NCI-H2196 (cell line): ENCODE results near the gene CFAP20DC.
"Not testable (repeated sequence)": the region's sequence is repeated elsewhere in the genome, so short reads cannot be mapped to it uniquely, and the experiment has no call there.

Experiments used
- DNase-seq: peaks from one replicate; lab custom pipeline; 2025; ENCODE audit not compliant: unreplicated experiment; lab: John Stamatoyannopoulos, UW

Gene CFAP20DC

DNA sequence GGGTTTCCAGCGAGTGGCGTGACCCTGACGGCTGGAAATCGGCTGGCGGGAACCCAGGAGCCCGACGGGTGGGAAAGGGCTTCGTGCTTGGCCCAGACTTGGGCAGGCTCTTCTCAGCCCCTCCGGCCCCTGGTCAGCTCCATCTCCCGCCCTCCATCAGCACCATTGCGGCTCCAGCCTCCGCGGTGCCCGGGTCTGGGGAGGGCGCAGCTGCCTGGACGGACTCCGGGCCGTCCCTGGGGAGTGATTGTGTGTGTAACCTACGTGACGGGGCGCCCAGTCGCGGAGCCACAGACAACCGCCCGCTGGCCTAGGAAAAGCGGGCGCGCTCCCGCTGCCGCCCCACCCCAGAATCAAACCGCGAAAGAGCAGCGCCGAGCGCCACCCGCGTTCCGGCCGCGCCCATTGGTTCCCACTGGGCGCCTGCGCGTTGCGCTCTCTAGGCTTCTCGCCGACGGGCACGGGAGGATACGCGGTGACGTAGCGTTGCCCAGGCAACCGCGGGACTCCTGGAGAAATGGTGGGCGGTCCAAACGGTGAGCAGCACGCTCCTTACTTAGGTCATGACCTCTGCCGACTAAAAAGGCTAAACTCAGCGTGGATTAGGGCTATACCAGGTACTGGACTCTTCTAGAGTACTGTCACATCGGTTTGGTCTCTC, at the start of gene CFAP20DC:
Gene CFAP20DC (minus strand): TSS at position 355 of the 661 bp plus-strand sequence. CDS start 394 bp downstream, outside the sequence.
- peak; percentile 92 for DNase-seq

DNA sequence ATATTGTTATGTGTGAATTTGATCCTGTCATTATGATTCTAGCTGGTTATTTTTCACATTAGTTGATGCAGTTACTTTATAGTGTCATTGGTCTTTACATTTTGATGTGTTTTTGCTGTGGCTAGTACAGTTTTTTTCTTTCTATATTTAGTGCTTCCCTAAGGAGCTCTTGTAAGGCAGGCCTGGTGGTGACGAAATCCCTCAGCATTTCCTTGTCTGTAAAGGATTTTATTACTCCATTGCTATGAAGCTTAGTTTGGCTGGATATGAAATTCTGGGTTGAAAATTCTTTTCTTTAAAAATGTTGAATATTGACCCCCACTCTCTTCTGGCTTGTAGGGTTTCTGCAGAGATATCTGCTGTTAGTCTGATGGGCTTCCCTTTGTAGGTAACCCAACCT, 48.7 kb upstream of the CFAP20DC start:
- not testable (repeated sequence) for DNase-seq

DNA sequence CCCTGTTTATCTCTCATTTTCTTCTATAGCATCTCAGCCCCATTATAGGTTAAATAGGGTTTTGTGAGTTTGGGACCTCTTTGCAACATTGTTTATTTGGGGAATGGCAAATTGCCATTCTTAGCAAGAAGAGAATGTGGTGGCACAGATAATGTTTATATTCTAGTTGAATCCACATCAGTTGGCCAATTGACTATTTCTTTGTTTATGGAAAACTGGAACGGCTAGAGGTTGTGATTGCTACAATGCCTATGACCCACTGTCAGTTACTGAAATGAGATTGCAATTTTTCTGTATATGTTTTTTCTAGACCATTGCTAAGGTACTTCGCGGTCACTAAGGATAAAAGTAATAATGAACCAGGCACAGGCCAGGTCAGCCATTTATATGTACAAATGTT, 44.6 kb upstream of the CFAP20DC start:
- no peak for DNase-seq

GRCh38 chr3:59093521-59093920, 43.7 kb upstream of the CFAP20DC start:
- no peak for DNase-seq

DNA sequence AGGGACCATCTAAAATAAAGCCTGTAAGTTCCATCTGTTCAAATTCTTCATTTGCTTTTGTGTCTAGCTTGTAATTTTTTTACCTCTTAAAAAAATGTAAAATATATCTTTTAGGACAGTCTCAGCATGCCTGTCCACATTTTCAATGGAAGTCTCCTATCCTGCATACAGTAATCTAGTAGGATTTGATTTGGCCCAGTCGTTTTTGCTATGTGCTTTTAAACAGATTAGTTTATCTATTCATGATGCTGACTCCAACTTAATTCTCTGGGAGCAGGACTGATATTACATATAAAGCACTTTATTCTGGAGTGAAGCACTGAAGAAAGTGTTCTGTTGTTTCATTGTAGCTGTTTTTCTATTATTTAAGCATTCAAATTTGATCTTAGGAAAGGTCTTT, 38.9 kb upstream of the CFAP20DC start:
- DNase-seq: no peak

DNA sequence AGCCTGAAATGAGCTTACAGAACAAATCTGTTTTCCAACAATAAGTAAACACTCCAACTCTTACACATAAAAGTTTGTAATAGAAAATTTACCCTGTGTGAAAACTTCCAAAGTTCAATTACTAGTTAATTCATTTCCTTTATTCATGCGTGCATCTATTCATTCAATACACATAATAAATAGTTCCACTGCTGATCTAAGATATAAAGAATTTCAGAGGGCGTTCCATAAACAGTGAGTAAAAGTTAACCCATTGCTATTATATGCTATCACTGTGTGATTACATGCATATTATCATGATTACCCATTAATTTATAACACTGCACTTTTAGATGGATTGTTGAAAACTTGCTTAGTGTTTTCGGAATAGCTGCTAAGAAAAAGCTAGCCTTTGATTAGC, 36.2 kb upstream of the CFAP20DC start:
- no peak for DNase-seq

DNA sequence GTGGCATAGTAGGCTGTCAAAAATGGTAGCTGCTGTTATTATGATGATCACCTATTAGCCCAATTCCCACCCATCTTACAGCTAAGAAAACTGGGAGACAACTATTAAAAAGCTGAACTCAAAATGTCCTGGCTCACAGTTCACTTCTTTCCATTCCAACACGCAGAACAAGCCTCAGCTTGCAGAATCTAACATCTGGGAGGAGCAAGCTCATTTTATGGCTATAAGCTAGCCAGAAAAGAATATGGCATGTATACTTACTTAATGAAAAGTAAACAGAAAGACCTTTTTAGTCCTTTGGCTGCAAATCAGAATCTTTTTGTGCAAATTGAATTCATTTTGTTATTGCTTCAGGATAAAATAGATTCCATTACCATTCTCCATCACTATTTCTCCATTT, 34.8 kb upstream of the CFAP20DC start:
- DNase-seq: no peak

GRCh38 chr3:59082106-59082505, 32.3 kb upstream of the CFAP20DC start:
- DNase-seq: no peak

GRCh38 chr3:59081071-59081470, 31.2 kb upstream of the CFAP20DC start:
- no peak for DNase-seq

DNA sequence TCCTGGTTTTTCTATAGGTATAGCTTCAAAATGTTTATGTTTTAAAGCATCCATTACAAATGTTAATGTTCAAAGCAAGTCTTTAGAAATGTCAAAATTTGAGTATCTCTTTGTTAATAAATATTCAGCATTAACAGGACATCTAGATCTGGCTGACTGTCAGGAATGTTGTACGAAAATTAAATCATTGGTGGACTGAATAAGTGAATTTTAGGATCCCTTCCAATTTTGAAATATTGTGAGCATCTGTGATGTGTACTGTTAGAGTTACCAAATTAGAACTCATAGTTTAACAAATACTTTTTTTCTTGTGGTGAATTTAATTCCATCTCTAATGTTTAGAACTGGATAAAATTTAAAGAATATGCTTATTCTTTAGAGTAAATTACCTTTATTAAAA, 30.1 kb upstream of the CFAP20DC start:
- DNase-seq: no peak

DNA sequence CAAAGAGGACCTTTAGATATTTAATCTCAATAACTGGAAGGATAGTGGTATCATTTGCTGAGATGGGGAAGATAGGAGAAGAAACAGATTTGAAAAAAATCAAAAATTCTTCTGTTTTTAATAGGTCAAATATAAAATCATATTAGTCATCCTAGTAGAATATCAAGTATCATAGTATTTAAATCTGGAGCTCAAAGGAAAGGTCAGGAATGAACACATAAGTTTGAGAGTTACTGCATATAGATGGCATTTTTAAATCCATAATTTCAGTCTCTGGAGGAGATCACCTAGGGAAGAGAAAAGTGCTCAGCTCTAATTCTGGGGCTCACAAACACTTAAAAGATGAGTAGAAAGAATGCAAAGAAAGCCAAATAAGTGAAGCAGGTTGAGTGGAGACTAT, 24.9 kb upstream of the CFAP20DC start:
- no peak for DNase-seq

- no peak for DNase-seq
Observed at GRCh38 chr3:59072681-59073080, 22.9 kb upstream of the CFAP20DC start.

- DNase-seq: no peak
Observed at GRCh38 chr3:59069838-59070237, 20.0 kb upstream of the CFAP20DC start.

- DNase-seq: no peak
Observed at GRCh38 chr3:59065240-59065639, 15.4 kb upstream of the CFAP20DC start.

- no peak for DNase-seq
Observed at GRCh38 chr3:59064728-59065127, 14.9 kb upstream of the CFAP20DC start.

DNA sequence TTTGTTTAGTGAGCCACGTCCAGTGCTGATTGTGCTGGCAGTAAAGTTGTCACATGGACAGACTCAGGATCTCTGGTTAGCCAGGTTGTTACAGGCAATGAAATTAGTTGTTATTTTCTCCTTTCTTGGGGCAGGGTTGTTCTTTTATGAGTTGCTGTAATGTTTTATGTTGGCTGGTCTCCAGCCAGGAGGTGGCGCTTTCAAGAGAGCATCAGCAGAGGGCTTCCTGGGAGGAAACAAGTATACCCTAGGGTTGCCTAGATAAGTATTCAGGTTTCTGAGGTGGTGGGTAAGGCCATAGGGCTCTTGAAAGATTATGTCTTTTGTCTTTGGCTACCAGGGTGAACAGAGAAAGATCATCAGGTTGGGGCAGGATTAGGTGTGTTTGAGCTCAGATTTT, 14.5 kb upstream of the CFAP20DC start:
- no peak for DNase-seq

DNA sequence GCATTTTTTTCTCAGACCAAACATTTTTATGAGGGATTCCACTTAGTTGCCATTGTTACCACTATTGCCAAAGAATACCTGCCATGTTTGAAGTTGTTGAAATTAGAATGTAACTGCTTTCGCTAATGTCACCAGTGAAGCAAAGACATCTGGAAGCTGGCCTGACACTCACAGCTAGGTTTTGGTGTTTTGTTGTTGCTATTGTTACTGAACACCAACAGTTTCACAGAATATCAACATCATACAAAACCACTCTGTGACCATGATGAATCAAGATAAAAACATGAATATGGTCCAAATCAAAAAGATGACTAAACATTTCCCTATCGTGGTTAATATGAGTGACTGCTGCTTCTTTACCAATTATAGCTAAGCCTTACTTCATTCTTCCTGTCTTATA, 6.9 kb upstream of the CFAP20DC start:
- DNase-seq: no peak

DNA sequence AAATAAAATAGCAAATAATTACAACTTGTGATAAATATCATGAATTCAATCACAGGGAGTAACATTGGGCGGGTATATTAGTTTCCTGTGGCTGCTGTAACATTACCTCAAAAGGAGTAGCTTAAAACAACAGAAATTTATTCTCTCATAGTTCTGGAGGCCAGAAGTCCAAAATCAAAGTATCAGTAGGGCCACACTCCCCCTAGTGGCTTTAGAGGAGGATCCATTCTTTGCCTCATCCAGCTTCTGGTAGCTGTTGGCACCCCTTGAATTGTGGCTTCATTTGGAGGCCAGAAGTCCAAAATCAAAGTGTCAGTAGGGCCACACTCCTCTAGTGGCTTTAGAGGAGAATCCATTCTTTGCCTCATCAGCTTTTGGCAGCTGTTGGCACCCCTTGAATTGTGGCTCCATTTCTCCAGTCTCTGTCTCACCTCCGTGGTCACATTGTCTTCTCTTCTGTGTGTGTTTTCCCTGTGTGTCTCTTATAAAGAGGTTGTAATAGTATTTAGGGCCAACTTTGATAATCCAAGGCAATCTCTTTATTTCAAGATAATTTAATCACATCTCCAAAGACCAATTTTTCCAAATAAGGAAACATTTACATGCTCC, 3.1 kb upstream of the CFAP20DC start:
- DNase-seq: peak; percentile 0

DNA sequence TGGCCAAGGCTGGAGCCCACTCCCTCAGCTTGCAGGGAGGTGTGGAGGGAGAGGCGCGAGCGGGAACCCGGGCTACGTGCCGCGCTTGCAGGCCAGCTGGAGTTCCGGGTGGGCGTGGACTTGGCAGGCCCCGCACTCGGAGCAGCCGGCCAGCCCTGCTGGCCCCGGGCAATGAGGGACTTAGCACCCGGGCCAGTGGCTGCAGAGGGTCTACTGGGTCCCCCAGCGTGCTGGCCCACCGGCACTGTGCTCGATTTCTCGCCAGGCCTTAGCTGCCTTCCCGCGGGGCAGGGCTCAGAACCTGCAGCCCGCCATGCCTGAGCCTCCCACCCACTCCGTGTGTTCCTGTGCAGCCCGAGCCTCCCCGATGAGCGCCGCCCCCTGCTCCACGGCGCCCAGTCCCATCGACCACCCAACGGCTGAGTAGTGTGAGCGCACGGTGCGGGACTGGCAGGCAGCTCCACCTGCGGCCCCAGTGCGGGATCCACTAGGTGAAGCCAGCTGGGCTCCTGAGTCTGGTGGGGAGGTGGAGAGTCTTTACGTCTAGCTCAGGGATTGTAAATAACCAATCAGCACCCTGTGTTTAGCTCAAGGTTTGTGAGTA, 1.1 kb upstream of the CFAP20DC start:
- not testable (repeated sequence) for DNase-seq

DNA sequence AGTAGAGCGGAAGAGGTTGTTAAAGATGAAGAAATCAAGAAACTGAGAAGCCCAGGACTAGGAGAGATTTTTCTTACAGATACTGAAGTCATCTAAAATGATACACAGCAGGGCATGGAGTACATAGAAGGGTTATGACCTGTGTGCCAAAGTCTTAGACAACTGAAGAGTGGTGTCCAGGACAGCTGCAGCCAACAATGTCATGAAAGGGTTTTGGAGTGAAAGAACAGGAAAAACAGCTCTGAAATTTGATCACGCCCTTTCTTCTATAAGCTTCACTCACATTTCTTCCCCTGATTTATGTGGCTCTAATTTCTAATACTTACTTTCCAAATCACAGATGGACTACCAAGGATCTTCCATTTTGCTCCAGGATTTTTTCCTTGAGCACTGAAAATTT, 3.0 kb downstream of the CFAP20DC start:
- DNase-seq: peak; percentile 28

DNA sequence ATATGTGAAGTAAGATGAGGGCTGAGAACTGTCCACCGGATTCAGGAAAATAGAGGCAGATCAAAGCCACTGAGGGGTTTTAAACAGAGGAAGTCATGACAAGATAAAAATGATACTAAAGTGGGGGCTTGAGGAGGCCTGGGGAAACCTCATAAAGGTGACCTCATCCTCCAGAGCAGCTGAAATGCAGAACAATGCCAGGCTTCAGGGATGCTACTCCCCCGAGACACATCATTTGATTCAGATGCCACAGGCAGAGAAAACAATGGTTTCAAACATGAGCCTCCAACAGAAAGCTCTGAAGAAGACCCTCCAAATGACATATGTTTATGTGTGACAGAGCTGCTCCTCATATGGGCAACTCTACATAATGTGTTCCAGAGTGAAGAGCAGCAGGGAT, 6.4 kb downstream of the CFAP20DC start:
- DNase-seq: no peak

DNA sequence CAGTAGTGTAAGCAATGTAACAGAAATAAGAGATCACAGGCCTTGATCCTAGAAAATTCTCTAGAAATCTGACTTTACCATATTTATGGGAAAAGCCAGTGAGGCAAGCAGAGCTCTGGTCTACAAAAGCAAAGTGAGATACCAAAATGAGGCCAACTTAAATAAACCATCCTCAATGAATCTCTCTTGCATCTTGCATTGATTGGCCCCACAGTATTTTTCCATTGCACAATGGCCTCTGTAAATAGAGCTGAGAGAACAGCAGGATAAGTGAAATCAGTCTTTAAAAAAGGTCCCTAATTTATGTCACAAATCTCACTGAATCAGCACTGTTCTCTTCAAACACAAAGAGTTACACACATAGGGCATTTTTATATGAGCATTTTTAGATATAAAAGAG, 8.9 kb downstream of the CFAP20DC start:
- DNase-seq: no peak

DNA sequence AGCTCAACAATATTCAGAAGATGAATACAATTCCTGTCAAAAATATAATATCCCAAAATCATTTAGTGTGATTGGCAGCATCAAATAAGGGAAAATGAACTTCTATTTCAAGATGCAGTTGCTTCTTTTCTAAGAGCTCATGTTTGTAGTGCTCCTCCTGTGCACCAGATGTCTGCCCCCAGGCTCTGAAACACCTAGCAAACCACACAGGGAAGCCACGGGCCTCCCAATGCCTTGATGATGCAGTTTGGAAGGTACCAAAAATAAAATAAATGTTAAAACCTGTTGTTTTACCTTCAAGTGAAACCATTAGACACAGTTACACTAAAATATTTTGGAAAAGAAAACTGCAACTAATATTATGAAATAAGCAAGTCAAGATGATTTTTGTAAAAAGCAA, 22.2 kb downstream of the CFAP20DC start:
- no peak for DNase-seq
